Gastrocnemius medialis (tissue), 4 donors: ENCODE results near the gene KRTAP10-4. TPM values are rescaled to one million over a fixed set of nuclear protein-coding genes. Genes with fewer than 3 reads are reported as not detected.
"Not testable (repeated sequence)": the region's sequence is repeated elsewhere in the genome, so short reads cannot be mapped to it uniquely, and the experiment has no call there.

Experiments
- ATAC-seq, 2 donors: fragments of 150-250 bp; one replicate each; pipeline ENCODE4 v1.9.1; 2016
- DNase-seq, 2 donors: peaks; one replicate each; pipeline ENCODE4 v3.0.0-alpha.2; 2019
- H3K27ac ChIP-seq, 4 donors: fragments of 200-600 bp; sonication (generic); 1 replicate in 1 of 4; 2 replicates in 3 of 4; pipeline ENCODE4 v1.5.1; 2016 to 2018; ENCODE audit warnings: mild to moderate bottlenecking in 2 of 4, moderate library complexity in 1 of 4
- H3K27me3 ChIP-seq, 3 donors: fragments of 200-600 bp; sonication (generic) in 2 of 3; 1 replicate in 1 of 3; 2 replicates in 2 of 3; pipeline versions ENCODE4 v1.5.1 to v1.6.0; 2016 to 2019; ENCODE audit warnings: mild to moderate bottlenecking in 1 of 3, moderate library complexity in 1 of 3
- H3K36me3 ChIP-seq, 2 donors: fragments of 200-600 bp; sonication (generic) in 1 of 2; one replicate each; pipeline ENCODE4 v1.5.1; 2017 to 2018
- H3K4me1 ChIP-seq, 2 donors: fragments of 200-600 bp; sonication (generic) in 1 of 2; one replicate each; pipeline ENCODE4 v1.5.1; 2016 to 2017; ENCODE audit warnings: mild to moderate bottlenecking in 2 of 2
- H3K4me3 ChIP-seq, 4 donors: fragments of 200-600 bp; sonication (generic) in 3 of 4; 1 replicate in 1 of 4; 2 replicates in 3 of 4; pipeline ENCODE4 v1.5.1; 2016 to 2019; ENCODE audit warnings: mild to moderate bottlenecking in 2 of 4
- H3K9me3 ChIP-seq, 3 donors: fragments of 200-600 bp; sonication (generic) in 2 of 3; 1 replicate in 1 of 3; 2 replicates in 2 of 3; pipeline ENCODE4 v1.5.1; 2016 to 2019
- POLR2A ChIP-seq, 2 donors: fragments of 450-650 bp; IDR thresholded peaks; one replicate each; pipeline ENCODE4 v1.6.1; 2017; ENCODE audit warnings: antibody characterized with exemption in 2 of 2, mild to moderate bottlenecking in 2 of 2, moderate library complexity in 2 of 2
- in situ Hi-C, 4 donors: fragments of 200-750 bp; cut with MboI; loops; one replicate each; pipeline versions ENCODE4 v1.15.0 to v1.8.0; 2017; ENCODE audit warnings: low sequenced_read_pairs in 4 of 4
- intact Hi-C: fragments of 100-400 bp; cut with DNase I; formaldehyde crosslinking; loops from one replicate; pipeline ENCODE4 v1.15.1; 2023; ENCODE audit warnings: low total_unique reads
- total RNA-seq, 4 donors: library from RNA; depleted of rRNA; stranded (reverse); fragments of >200 nt; gene quantifications; one replicate each; pipeline versions ENCODE4 v1.1.0 to v1.2.3, GENCODE V29; 2016
- TF ChIP-seq, protein P1 (sequence below), 5 experiments: fragments of 450-650 bp in 3 of 5; fragments of 200-600 bp in 2 of 5; sonication (generic) in 2 of 5; IDR thresholded peaks in 4 of 5; conservative IDR thresholded peaks in 1 of 5; 1 replicate in 4 of 5; 2 replicates in 1 of 5; pipeline ENCODE4 v1.5.1; 2016 to 2019; ENCODE audit warnings: antibody characterized with exemption in 5 of 5, mild to moderate bottlenecking in 3 of 5, moderate library complexity in 3 of 5

KRTAP10-4 gene
- total RNA-seq, 4 donors from 2014 or later: not detected

GRCh38 chr21:44589094-44589493, 15.6 kb downstream of the KRTAP10-4 start:
- no peak overlapping the region for H3K27ac ChIP-seq
- intact Hi-C loops: no loop called here
- DNase-seq (no peak), ATAC-seq (no peak)
- no peak overlapping the region for H3K4me3 ChIP-seq
- no peaks in the 10 kb centered on the region for H3K9me3 ChIP-seq
- in situ Hi-C loops: no loop called here
- no peaks in the 10 kb centered on the region for H3K4me1 ChIP-seq
- peaks cover 14 to 36% (median 23%) of the 10 kb centered on the region in 3 donors for H3K27me3 ChIP-seq
- TF ChIP-seq, protein P1, sequence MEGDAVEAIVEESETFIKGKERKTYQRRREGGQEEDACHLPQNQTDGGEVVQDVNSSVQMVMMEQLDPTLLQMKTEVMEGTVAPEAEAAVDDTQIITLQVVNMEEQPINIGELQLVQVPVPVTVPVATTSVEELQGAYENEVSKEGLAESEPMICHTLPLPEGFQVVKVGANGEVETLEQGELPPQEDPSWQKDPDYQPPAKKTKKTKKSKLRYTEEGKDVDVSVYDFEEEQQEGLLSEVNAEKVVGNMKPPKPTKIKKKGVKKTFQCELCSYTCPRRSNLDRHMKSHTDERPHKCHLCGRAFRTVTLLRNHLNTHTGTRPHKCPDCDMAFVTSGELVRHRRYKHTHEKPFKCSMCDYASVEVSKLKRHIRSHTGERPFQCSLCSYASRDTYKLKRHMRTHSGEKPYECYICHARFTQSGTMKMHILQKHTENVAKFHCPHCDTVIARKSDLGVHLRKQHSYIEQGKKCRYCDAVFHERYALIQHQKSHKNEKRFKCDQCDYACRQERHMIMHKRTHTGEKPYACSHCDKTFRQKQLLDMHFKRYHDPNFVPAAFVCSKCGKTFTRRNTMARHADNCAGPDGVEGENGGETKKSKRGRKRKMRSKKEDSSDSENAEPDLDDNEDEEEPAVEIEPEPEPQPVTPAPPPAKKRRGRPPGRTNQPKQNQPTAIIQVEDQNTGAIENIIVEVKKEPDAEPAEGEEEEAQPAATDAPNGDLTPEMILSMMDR (IDR thresholded peaks at IDR 0.05 in 4 of 5, conservative IDR thresholded peaks at IDR 0.05 in 1 of 5): no peak
- TF ChIP-seq POLR2A (IDR thresholded peaks at IDR 0.05): no peak
- no peaks in the 10 kb centered on the region for H3K36me3 ChIP-seq

DNA sequence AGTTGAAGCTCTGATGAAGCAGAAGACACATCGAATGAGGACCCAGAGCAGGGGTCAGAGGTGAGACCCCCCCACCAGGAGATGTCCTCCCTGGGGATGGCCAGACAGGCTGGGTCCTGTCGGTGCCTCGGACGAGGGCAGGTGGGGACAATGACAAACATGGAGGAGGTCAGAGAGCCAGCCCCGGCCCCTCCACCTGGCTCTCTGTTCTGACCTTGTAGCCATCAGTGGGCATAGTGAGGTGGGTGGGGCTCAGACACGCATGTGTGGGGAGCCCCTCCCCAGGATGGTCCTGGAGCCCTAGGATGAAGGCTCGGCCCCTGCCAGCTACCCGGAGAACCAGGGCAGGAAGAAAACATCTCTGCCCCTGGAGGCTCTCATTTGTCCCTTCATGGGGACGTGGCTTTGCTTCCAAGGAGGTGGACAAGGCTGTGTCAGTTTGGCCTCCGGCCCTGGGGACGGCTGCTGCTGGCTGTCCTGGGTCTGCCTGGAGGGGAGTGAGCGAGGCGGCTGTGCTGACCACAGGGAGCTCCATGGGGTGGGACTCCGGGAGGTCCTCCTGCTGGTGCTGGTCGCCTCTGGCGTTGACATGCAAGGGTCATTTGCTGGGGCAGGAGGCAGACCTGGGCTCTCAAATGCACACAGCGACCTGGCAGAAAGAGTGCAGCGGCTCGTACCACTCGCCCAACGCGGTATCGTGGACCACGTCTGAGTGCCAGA, 16.2 kb downstream of the KRTAP10-4 start:
- Histone ChIP-seq H3K36me3 (no peaks in the 10 kb centered on the region), H3K4me1 (no peaks in the 10 kb centered on the region), H3K27ac (no peak overlapping the region), H3K9me3 (no peaks in the 10 kb centered on the region), H3K4me3 (no peak overlapping the region), H3K27me3 (peaks cover 19 to 38% (median 23%) of the 10 kb centered on the region in 3 donors)
- ATAC-seq (no peak), DNase-seq (no peak)
- no peak for TF ChIP-seq POLR2A (IDR thresholded peaks at IDR 0.05)
- TF ChIP-seq, protein P1 (IDR thresholded peaks at IDR 0.05 in 4 of 5, conservative IDR thresholded peaks at IDR 0.05 in 1 of 5): no peak
- in situ Hi-C loops (no loop called here), intact Hi-C loops (no loop called here)

DNA sequence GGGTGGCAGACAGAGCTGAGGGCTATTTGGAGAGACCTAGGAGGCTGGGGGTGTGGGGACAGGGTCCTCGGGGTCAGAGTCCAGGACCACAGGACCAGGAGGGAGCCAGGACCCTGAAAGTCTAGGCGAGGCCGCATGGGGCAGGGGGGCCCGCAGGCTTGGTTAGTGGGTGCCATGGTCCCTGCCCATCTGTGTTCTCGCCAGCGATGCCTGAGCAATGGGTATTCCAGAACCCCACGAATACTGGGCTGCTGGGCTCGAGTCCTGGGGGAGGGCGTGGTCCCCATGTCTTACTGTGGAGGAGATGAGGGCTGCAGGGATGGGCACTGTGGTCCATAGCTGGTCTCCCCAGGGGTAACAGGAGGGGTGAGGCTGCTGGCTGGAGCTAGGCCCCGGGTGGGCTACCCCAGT, 16.8 kb downstream of the KRTAP10-4 start:
- no peaks in the 10 kb centered on the region for H3K9me3 ChIP-seq
- ATAC-seq: no peak
- intact Hi-C loops: no loop called here
- H3K36me3 ChIP-seq: no peaks in the 10 kb centered on the region
- H3K4me1 ChIP-seq: no peaks in the 10 kb centered on the region
- H3K27ac ChIP-seq: no peak overlapping the region
- DNase-seq: no peak
- no peak overlapping the region for H3K4me3 ChIP-seq
- peaks cover 19 to 37% (median 23%) of the 10 kb centered on the region in 3 donors for H3K27me3 ChIP-seq
- TF ChIP-seq, protein P1 (IDR thresholded peaks at IDR 0.05 in 4 of 5, conservative IDR thresholded peaks at IDR 0.05 in 1 of 5): no peak
- TF ChIP-seq POLR2A (IDR thresholded peaks at IDR 0.05): no peak
- in situ Hi-C loops: no loop called here

DNA sequence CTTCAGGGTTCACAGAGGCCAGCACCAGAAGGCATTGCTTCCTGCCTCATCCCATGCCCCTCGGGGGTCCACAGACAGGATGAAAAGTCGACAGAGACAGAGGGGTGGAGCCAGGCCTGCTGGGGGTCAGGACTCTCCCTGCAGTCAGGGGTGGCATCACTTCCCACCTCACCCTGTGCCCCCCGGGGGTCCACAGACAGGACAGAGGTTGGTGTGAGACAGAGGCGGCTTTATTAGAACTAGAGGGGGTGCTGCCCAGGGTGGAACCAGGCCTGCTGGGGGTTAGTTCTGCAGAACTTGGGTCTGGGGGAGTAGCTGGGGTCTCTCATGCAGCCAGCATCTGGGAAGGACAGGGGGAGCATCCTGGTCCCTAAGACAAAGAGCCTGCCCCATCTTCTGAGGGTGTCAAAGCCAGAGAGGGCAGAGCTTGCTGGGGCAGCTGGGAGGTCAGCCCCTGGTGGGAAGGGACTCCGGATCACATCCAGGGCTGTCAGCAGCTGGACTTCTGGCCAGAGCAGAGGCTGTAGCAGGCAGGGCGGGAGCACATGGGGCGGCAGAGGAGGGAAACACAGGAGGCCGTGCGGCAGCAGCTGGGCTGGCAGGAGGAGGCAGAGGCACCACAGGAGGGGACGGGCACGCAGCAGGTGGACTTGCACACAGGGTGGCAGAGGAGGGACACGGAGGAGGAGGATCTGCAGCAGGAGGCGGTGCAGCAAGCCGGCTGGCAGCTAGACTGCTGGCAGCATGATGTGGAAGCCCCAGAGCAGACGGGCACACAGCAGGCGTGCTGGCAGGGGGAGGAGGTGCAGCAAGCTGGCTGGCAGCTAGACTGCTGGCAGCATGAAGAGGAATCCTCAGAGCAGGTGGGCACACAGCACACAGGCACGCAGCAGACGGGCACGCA, 17.6 kb downstream of the KRTAP10-4 start:
- intact Hi-C loops, in situ Hi-C loops, DNase-seq, H3K27ac ChIP-seq, H3K4me3 ChIP-seq, H3K36me3 ChIP-seq, H3K9me3 ChIP-seq, H3K4me1 ChIP-seq, ATAC-seq: not testable (repeated sequence)
- H3K27me3 ChIP-seq: peaks cover 19 to 35% (median 20%) of the 10 kb centered on the region in 3 donors

DNA sequence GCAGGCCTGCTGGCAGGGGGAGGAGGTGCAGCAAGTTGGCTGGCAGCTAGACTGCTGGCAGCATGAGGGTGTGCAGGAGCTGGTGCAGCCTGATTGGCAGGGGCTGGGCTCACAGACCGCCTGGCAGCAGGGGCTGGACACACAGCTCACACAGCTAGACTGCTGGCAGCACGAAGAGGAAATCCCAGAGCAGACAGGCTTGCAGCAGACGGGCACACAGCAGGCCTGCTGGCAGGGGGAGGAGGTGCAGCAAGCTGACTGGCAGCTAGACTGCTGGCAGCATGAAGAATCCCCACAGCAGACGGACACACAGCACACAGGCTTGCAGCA, 18.2 kb downstream of the KRTAP10-4 start:
- H3K36me3 ChIP-seq, ATAC-seq, H3K4me1 ChIP-seq, in situ Hi-C loops, H3K4me3 ChIP-seq, intact Hi-C loops, DNase-seq, H3K9me3 ChIP-seq, H3K27ac ChIP-seq: not testable (repeated sequence)
- H3K27me3 ChIP-seq: peaks cover 19 to 35% (median 20%) of the 10 kb centered on the region in 3 donors
